IMR-90 (cell line): ENCODE results near the gene C13orf46. TPM values are rescaled to one million over a fixed set of nuclear protein-coding genes. Genes with fewer than 3 reads are reported as not detected.

Experiments used
- ATAC-seq: fragments of 200-7000 bp; cut with Tn5 transposase; 2 replicates; pipeline ENCODE4 v1.9.1; 2020; ENCODE audit warnings: low read depth, mild to moderate bottlenecking, moderate library complexity
- BruUV-seq: library from RNA; stranded (reverse); fragments of 400-500 nt; replicated peaks from 2 replicates; lab custom pipeline; 2021; lab: Mats Ljungman, UMichigan
- CTCF ChIA-PET: fragments of 300-600 bp; formaldehyde crosslinking; extraction: SDS; loops from one replicate; lab custom pipeline; 2021; ENCODE audit warnings: antibody characterized with exemption; lab: Yijun Ruan, JAX
- POLR2A ChIA-PET: fragments of 300-600 bp; sonication (Branson Sonifier 250); formaldehyde crosslinking; loops from one replicate; lab custom pipeline; 2022; ENCODE audit warnings: antibody characterized with exemption; ENCODE audit not compliant: unreplicated experiment; lab: Charles Lee
- DNase-seq: peaks from one replicate; pipeline ENCODE4 v3.0.0; 2013
- H2AFZ ChIP-seq: replicated peaks from 2 replicates; pipeline ENCODE3; 2013; ENCODE audit warnings: low read length, mild to moderate bottlenecking; ENCODE audit not compliant: poor library complexity
- H2AK5ac ChIP-seq: 2 replicates; pipeline ENCODE4 v1.6.1; 2013; ENCODE audit warnings: low read depth, low read length, inconsistent platforms
- H2AK9ac ChIP-seq: replicated peaks from 2 replicates; pipeline ENCODE3; 2013; ENCODE audit warnings: mild to moderate bottlenecking, low read depth, low read length, moderate library complexity; ENCODE audit not compliant: poor library complexity
- H2BK120ac ChIP-seq: 2 replicates; pipeline ENCODE4 v1.6.1; 2013; ENCODE audit warnings: low read depth, low read length, inconsistent platforms
- H2BK15ac ChIP-seq: 3 replicates; pipeline ENCODE4 v1.6.1; 2013; ENCODE audit warnings: low read depth, low read length, inconsistent platforms
- H2BK20ac ChIP-seq: 2 replicates; pipeline ENCODE4 v1.6.1; 2013; ENCODE audit warnings: low read depth, mild to moderate bottlenecking, inconsistent platforms, low read length, moderate library complexity
- H2BK5ac ChIP-seq: 2 replicates; pipeline ENCODE4 v1.6.1; 2013; ENCODE audit warnings: mild to moderate bottlenecking, low read depth, low read length, inconsistent platforms; ENCODE audit not compliant: poor library complexity, severe bottlenecking
- H3K14ac ChIP-seq: replicated peaks from 2 replicates; pipeline ENCODE4 v1.6.1; 2013; ENCODE audit warnings: low read depth, low read length, inconsistent platforms
- H3K18ac ChIP-seq: 2 replicates; pipeline ENCODE4 v1.6.1; 2013; ENCODE audit warnings: low read depth, low read length, control low read depth
- H3K23ac ChIP-seq: 2 replicates; pipeline ENCODE4 v1.6.1; 2013; ENCODE audit warnings: low read depth, low read length, inconsistent platforms
- H3K27ac ChIP-seq: 2 replicates; pipeline ENCODE4 v1.5.1; 2013; ENCODE audit warnings: mild to moderate bottlenecking, control low read depth, low read length; ENCODE audit not compliant: insufficient read depth
- H3K27me3 ChIP-seq: 2 replicates; pipeline ENCODE4 v1.6.1; 2013; ENCODE audit warnings: low read length; ENCODE audit not compliant: control insufficient read depth, insufficient read depth
- H3K36me3 ChIP-seq: 2 replicates; pipeline ENCODE4 v1.6.1; 2013; ENCODE audit warnings: low read length, mixed read lengths; ENCODE audit not compliant: control insufficient read depth, insufficient read depth
- H3K4ac ChIP-seq: 2 replicates; pipeline ENCODE4 v1.6.1; 2013; ENCODE audit warnings: low read depth, low read length, inconsistent platforms
- H3K4me1 ChIP-seq: 2 replicates; pipeline ENCODE4 v1.6.1; 2013; ENCODE audit warnings: low read length, mixed read lengths; ENCODE audit not compliant: control insufficient read depth, insufficient read depth
- H3K4me2 ChIP-seq: 2 replicates; pipeline ENCODE4 v1.6.1; 2013; ENCODE audit warnings: low read depth, mild to moderate bottlenecking, control low read depth, low read length, moderate library complexity
- H3K4me3 ChIP-seq: 2 replicates; pipeline ENCODE4 v1.5.1; 2013; ENCODE audit warnings: low read depth, mild to moderate bottlenecking, control low read depth, low read length, moderate library complexity; ENCODE audit not compliant: insufficient read depth
- H3K56ac ChIP-seq: 2 replicates; pipeline ENCODE4 v1.6.1; 2013; ENCODE audit warnings: low read length, inconsistent platforms; ENCODE audit not compliant: insufficient read depth; ENCODE audit errors: extremely low read depth
- H3K79me1 ChIP-seq, 2 experiments: 2 replicates each; pipeline ENCODE4 v1.6.1; 2013; ENCODE audit warnings: low read length in 2 of 2, inconsistent platforms in 1 of 2, low read depth in 1 of 2
- H3K9ac ChIP-seq: 2 replicates; pipeline ENCODE4 v1.6.1; 2013; ENCODE audit warnings: low read depth, low read length, control low read depth
- H3K9me1 ChIP-seq: 2 replicates; pipeline ENCODE4 v1.6.1; 2013; ENCODE audit warnings: low read length, inconsistent platforms; ENCODE audit not compliant: insufficient read depth
- H3K9me3 ChIP-seq: 2 replicates; pipeline ENCODE4 v1.6.1; 2013; ENCODE audit warnings: low read length; ENCODE audit not compliant: control insufficient read depth, insufficient read depth
- H4K20me1 ChIP-seq: 2 replicates; pipeline ENCODE4 v1.6.1; 2013; ENCODE audit warnings: low read length, inconsistent platforms; ENCODE audit not compliant: insufficient read depth
- H4K5ac ChIP-seq: 2 replicates; pipeline ENCODE4 v1.6.1; 2013; ENCODE audit warnings: mild to moderate bottlenecking, low read depth, low read length, control low read depth
- H4K8ac ChIP-seq, 2 experiments: 2 replicates each; pipeline ENCODE4 v1.6.1; 2013; ENCODE audit warnings: low read depth in 2 of 2, low read length in 2 of 2, control low read depth in 1 of 2, inconsistent platforms in 1 of 2
- H4K91ac ChIP-seq: 2 replicates; pipeline ENCODE4 v1.6.1; 2013; ENCODE audit warnings: low read depth, low read length, inconsistent platforms; ENCODE audit not compliant: insufficient read depth
- CHD1 ChIP-seq: IDR thresholded peaks from 2 replicates; pipeline ENCODE4 v1.6.1; 2012; ENCODE audit warnings: low read depth, low read length, improper control_type of control experiment
- ELK1 ChIP-seq: fragments of 150-350 bp; IDR thresholded peaks from 2 replicates; pipeline ENCODE4 v1.6.1; 2016; ENCODE audit warnings: low read depth, mild to moderate bottlenecking, low read length, moderate library complexity, borderline replicate concordance
- MAZ ChIP-seq: IDR thresholded peaks from 2 replicates; pipeline ENCODE4 v1.6.1; 2012; ENCODE audit warnings: low read depth, mild to moderate bottlenecking, low read length, improper control_type of control experiment, moderate library complexity, borderline replicate concordance
- MXI1 ChIP-seq: IDR thresholded peaks from 2 replicates; pipeline ENCODE4 v1.6.1; 2012; ENCODE audit warnings: low read depth, mild to moderate bottlenecking, low read length, moderate library complexity, borderline replicate concordance
- RFX5 ChIP-seq: IDR thresholded peaks from 2 replicates; pipeline ENCODE4 v1.8.0; 2012; ENCODE audit warnings: low read depth, mild to moderate bottlenecking, low read length, moderate library complexity
- WGBS, 2 experiments: methylation state at CpG; one replicate each; pipeline versions ENCODE4 v1.1.5 to v1.1.7; 2013; ENCODE audit warnings: missing lambda C conversion rate in 2 of 2; ENCODE audit not compliant: insufficient read length in 1 of 2; ENCODE audit errors: extremely low coverage in 2 of 2; 5-methylcytosine and 5-hydroxymethylcytosine counted together
- dilution Hi-C: fragments of 300-500 bp; cut with HindIII; formaldehyde crosslinking; loops from one replicate; pipeline ENCODE4 v1.14.3; 2018; ENCODE audit warnings: low sequenced_read_pairs; ENCODE audit not compliant: unreplicated experiment
- in situ Hi-C: fragments of 300-500 bp; cut with MboI; formaldehyde crosslinking; loops from 3 replicates; pipeline ENCODE4 v1.14.3; 2019; ENCODE audit warnings: low sequenced_read_pairs, inconsistent platforms, mixed read lengths
- intact Hi-C: fragments of 100-400 bp; cut with micrococcal nuclease; formaldehyde crosslinking; loops from 2 replicates; pipeline ENCODE4 v1.10.0; 2022
- polyA plus RNA-seq, 3 experiments: library from polyadenylated mRNA; depleted of rRNA; stranded (reverse); fragments of >200 nt; gene quantifications; 2 replicates each; pipeline ENCODE4 v1.2.3, GENCODE V29; 2012; ENCODE audit warnings: low replicate concordance in 1 of 3
- total RNA-seq: library from RNA; depleted of rRNA; stranded (reverse); fragments of >200 nt; gene quantifications from 2 replicates; pipeline ENCODE4 v1.2.3, GENCODE V29; 2012

C13orf46 gene
- total and polyA plus RNA-seq, 2 of the 4 experiments (the other 2 are of a cell fraction) = under 0.01 to 2.1 TPM

DNA sequence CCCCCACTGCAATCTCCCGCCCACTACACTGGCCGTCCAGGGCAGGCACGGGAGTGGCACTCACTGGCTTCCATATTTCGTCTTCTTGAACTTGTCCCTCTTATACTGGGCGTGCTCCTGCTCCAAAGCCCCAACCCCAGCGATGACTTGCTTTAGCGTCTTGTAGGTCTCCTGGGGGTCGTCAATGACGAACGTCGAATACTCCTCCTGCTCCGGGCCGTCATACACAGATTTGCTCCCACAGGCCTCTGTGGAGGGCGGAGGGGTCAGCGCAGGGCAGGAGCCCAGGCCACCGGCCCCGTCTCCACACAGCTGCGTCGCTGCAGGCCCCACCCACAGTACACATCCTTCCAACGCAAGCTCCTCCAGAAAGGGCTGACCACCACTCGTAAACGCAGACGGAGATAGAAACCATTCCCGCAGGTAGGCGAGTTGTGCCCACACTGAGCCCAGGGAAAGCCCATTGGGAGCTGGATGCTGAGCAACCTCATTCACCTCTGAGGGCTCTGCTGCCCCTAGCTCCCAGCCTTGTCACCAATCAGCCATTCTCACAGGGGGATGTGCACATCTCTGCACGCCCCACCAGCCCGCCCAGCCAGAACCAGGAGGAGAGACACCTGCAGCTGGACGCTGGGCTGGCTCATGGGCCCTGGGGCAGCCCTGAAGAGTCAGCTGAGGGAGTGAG is 7.9 kb upstream of the C13orf46 start:
- H4K8ac ChIP-seq = no peak overlapping the region
- H3K56ac ChIP-seq = no peak overlapping the region
- in situ Hi-C loops = no loop called here
- H3K4me2 ChIP-seq = no peak overlapping the region
- TF ChIP-seq MXI1 = no peak
- no peak for TF ChIP-seq RFX5
- TF ChIP-seq CHD1 = no peak
- no peak for TF ChIP-seq ELK1
- no peak for TF ChIP-seq MAZ
- H2BK15ac ChIP-seq = no peak overlapping the region
- no peaks in the 10 kb centered on the region for H3K9me3 ChIP-seq
- H2AK9ac ChIP-seq = peak overlapping the region; percentile 24
- CTCF ChIA-PET = no interaction called here
- no peak overlapping the region for H4K91ac ChIP-seq
- ATAC-seq = no peak
- H2BK5ac ChIP-seq = no peak overlapping the region
- H3K9ac ChIP-seq = no peak overlapping the region
- no peak overlapping the region for H3K18ac ChIP-seq
- intact Hi-C loops = no loop called here
- H3K79me1 ChIP-seq = peaks cover 6 to 38% of the 10 kb centered on the region in 2 experiments; a peak in 3 of 4 replicates
- no peak for DNase-seq
- no peak overlapping the region for H2BK120ac ChIP-seq
- H3K27me3 ChIP-seq = no peaks in the 10 kb centered on the region
- H3K27ac ChIP-seq = no peak overlapping the region
- H3K4me1 ChIP-seq = peaks cover 6% of the 10 kb centered on the region
- peaks cover 17% of the 10 kb centered on the region for H4K20me1 ChIP-seq
- dilution Hi-C loops = no loop called here
- POLR2A ChIA-PET = no interaction called here
- H3K14ac ChIP-seq = no peak overlapping the region
- no peak overlapping the region for H4K5ac ChIP-seq
- H3K9me1 ChIP-seq = peaks cover 22% of the 10 kb centered on the region
- no peak overlapping the region for H3K23ac ChIP-seq
- H2AK5ac ChIP-seq = no peak overlapping the region
- no peak overlapping the region for H3K4me3 ChIP-seq
- H3K36me3 ChIP-seq = peaks cover 55% of the 10 kb centered on the region
- BruUV-seq = no TSS peak
- H2AFZ ChIP-seq = no peak overlapping the region
- H3K4ac ChIP-seq = no peak overlapping the region
- H2BK20ac ChIP-seq = no peak overlapping the region
- 95% methylated on average over 18 of the region's 28 CpGs; no CpG with 5 or more reads in 1 of the 2 experiments for WGBS, 2 experiments
